ENCODE data around the gene INPP4A. TPM values are rescaled to one million over a fixed set of nuclear protein-coding genes. Genes with fewer than 3 reads are reported as not detected.

The INPP4A gene
- polyA plus RNA-seq, 1 donor from 2014 or later, result 51.4 TPM

GRCh38 chr2:98483257-98483861 lies 38.7 kb downstream of the INPP4A start:
- Histone ChIP-seq H3K27me3 (ENCODE audit: insufficient read depth, low read depth, low read length) (no peaks in the 10 kb centered on the region), H3K4me2 (ENCODE audit: low read length) (no peak overlapping the region), H2AFZ (ENCODE audit: low read depth, low read length) (no peak overlapping the region), H3K4me3 (ENCODE audit: low read length) (peak overlapping the region; percentile 50), H3K9me2 (ENCODE audit: insufficient read depth, low read length) (no peaks in the 10 kb centered on the region), H3K79me2 (replicated peaks; ENCODE audit: insufficient read depth, low read length) (peaks cover 37% of the 10 kb centered on the region), H3F3A (ENCODE audit: insufficient read depth, low read length, poor library complexity, severe bottlenecking) (no peaks in the 10 kb centered on the region), H4K20me1 (ENCODE audit: insufficient read depth) (no peaks in the 10 kb centered on the region), H3K9me3 (ENCODE audit: low read length) (no peaks in the 10 kb centered on the region), H3K9ac (ENCODE audit: low read length) (peak overlapping the region; percentile 32), H3K36me3 (ENCODE audit: insufficient read depth, low read length) (no peaks in the 10 kb centered on the region), H3K27ac (ENCODE audit: low read length) (peak overlapping the region; percentile 83)
- TF ChIP-seq SMC3 (conservative IDR thresholded peaks at IDR 0.05; ENCODE audit: poor library complexity) (no peak), MXI1 (conservative IDR thresholded peaks at IDR 0.05; ENCODE audit: poor library complexity, severe bottlenecking) (no peak), CTCF (IDR thresholded peaks at IDR 0.05; ENCODE audit: poor library complexity, severe bottlenecking) (no peak), REST (IDR thresholded peaks at IDR 0.05; ENCODE audit: borderline replicate concordance) (no peak), RAD21 (conservative IDR thresholded peaks at IDR 0.05) (no peak), EZH2 (IDR thresholded peaks at IDR 0.05; ENCODE audit: borderline replicate concordance, insufficient read depth, low read length, poor library complexity, severe bottlenecking) (no peak), POLR2AphosphoS5 (IDR thresholded peaks at IDR 0.05) (no peak), TAF1 (IDR thresholded peaks at IDR 0.05; ENCODE audit: low read depth) (no peak), EP300 (conservative IDR thresholded peaks at IDR 0.05; ENCODE audit: poor library complexity, severe bottlenecking) (no peak)

- H3F3A ChIP-seq (ENCODE audit: insufficient read depth, low read length, poor library complexity, severe bottlenecking), result no peaks in the 10 kb centered on the region
- peak overlapping the region; percentile 61 for H3K4me2 ChIP-seq (ENCODE audit: low read length)
- peak overlapping the region; percentile 50 for H3K4me3 ChIP-seq (ENCODE audit: low read length)
- TF ChIP-seq CTCF (IDR thresholded peaks at IDR 0.05; ENCODE audit: poor library complexity, severe bottlenecking) (no peak), MXI1 (conservative IDR thresholded peaks at IDR 0.05; ENCODE audit: poor library complexity, severe bottlenecking) (no peak), TAF1 (IDR thresholded peaks at IDR 0.05; ENCODE audit: low read depth) (no peak), RAD21 (conservative IDR thresholded peaks at IDR 0.05) (no peak), REST (IDR thresholded peaks at IDR 0.05; ENCODE audit: borderline replicate concordance) (no peak), SMC3 (conservative IDR thresholded peaks at IDR 0.05; ENCODE audit: poor library complexity) (no peak), POLR2AphosphoS5 (IDR thresholded peaks at IDR 0.05) (no peak), EZH2 (IDR thresholded peaks at IDR 0.05; ENCODE audit: borderline replicate concordance, insufficient read depth, low read length, poor library complexity, severe bottlenecking) (no peak), EP300 (conservative IDR thresholded peaks at IDR 0.05; ENCODE audit: poor library complexity, severe bottlenecking) (no peak)
- H3K9ac ChIP-seq (ENCODE audit: low read length), result peak overlapping the region; percentile 32
- no peaks in the 10 kb centered on the region for H3K9me2 ChIP-seq (ENCODE audit: insufficient read depth, low read length)
- H3K36me3 ChIP-seq (ENCODE audit: insufficient read depth, low read length), result no peaks in the 10 kb centered on the region
- no peak overlapping the region for H2AFZ ChIP-seq (ENCODE audit: low read depth, low read length)
- H3K27ac ChIP-seq (ENCODE audit: low read length), result peak overlapping the region; percentile 83
- no peaks in the 10 kb centered on the region for H3K27me3 ChIP-seq (ENCODE audit: insufficient read depth, low read depth, low read length)
- no peaks in the 10 kb centered on the region for H3K9me3 ChIP-seq (ENCODE audit: low read length)
- H4K20me1 ChIP-seq (ENCODE audit: insufficient read depth), result no peaks in the 10 kb centered on the region
- H3K79me2 ChIP-seq (replicated peaks; ENCODE audit: insufficient read depth, low read length), result peaks cover 41% of the 10 kb centered on the region
Observed at GRCh38 chr2:98484121-98484557, 39.5 kb downstream of the INPP4A start.
